SK-N-SH (cell line): ENCODE data around the gene SLAMF8. TPM values are rescaled to one million over a fixed set of nuclear protein-coding genes. Genes with fewer than 3 reads are reported as not detected.

Experiments
- CTCF ChIA-PET: fragments of 300-600, 350-600 bp; formaldehyde crosslinking; extraction: SDS; loops from one replicate; lab custom pipeline; 2021; lab: Yijun Ruan, JAX
- POLR2A ChIA-PET: fragments of 350-600 bp; sonication (Branson Sonifier 250); formaldehyde crosslinking; extraction: SDS; loops from one replicate; lab custom pipeline; 2020; ENCODE audit warnings: antibody characterized with exemption, inconsistent platforms; lab: Yijun Ruan, JAX
- DNase-seq: peaks from one replicate; pipeline ENCODE4 v3.0.0; 2012
- H2AFZ ChIP-seq: fragments of 200-600 bp; sonication (generic); 2 replicates; pipeline ENCODE4 v1.8.1; 2016; ENCODE audit warnings: antibody characterized with exemption, mild to moderate bottlenecking, low read depth
- H3F3A ChIP-seq: fragments of 200-600 bp; sonication (generic); replicated peaks from 2 replicates; pipeline ENCODE3; 2016; ENCODE audit warnings: antibody characterized with exemption, mild to moderate bottlenecking; ENCODE audit not compliant: insufficient read depth
- H3K27ac ChIP-seq, 2 experiments: fragments of 200-500 bp in 1 of 2; fragments of 200-600 bp in 1 of 2; sonication (Bioruptor generic) in 1 of 2; sonication (generic), shearing (Covaris generic) in 1 of 2; 2 replicates each; pipeline versions ENCODE4 v1.5.1 to v1.6.1; 2014 to 2016; ENCODE audit warnings: low read depth in 2 of 2, inconsistent platforms in 1 of 2, low read length in 1 of 2, mild to moderate bottlenecking in 1 of 2, mixed read lengths in 1 of 2
- H3K27me3 ChIP-seq: fragments of 200-600 bp; sonication (generic), shearing (Covaris generic); 2 replicates; pipeline ENCODE4 v1.6.1; 2016; ENCODE audit warnings: mixed run types; ENCODE audit not compliant: insufficient read depth
- H3K36me3 ChIP-seq, 2 experiments: fragments of 200-500 bp in 1 of 2; fragments of 200-600 bp in 1 of 2; sonication (Bioruptor generic) in 1 of 2; sonication (generic) in 1 of 2; replicated peaks in 1 of 2; 2 replicates each; pipeline versions ENCODE3 to v1.5.1; 2014 to 2016; ENCODE audit warnings: low read length in 1 of 2, mild to moderate bottlenecking in 1 of 2; ENCODE audit not compliant: insufficient read depth in 2 of 2, control insufficient read depth in 1 of 2
- H3K4me1 ChIP-seq, 2 experiments: fragments of 200-500 bp in 1 of 2; fragments of 200-600 bp in 1 of 2; sonication (Bioruptor generic) in 1 of 2; sonication (generic), shearing (Covaris generic) in 1 of 2; 2 replicates each; pipeline versions ENCODE4 v1.5.1 to v1.6.1; 2014 to 2016; ENCODE audit warnings: low read depth in 1 of 2, low read length in 1 of 2, mixed run types in 1 of 2; ENCODE audit not compliant: insufficient read depth in 2 of 2, control insufficient read depth in 1 of 2
- H3K4me2 ChIP-seq: fragments of 200-600 bp; sonication (generic), shearing (Covaris generic); 2 replicates; pipeline ENCODE4 v1.6.1; 2017; ENCODE audit warnings: mixed run types
- H3K4me3 ChIP-seq, 2 experiments: fragments of 200-500 bp in 1 of 2; fragments of 200-600 bp in 1 of 2; sonication (Bioruptor generic) in 1 of 2; sonication (generic), shearing (Covaris generic) in 1 of 2; 2 replicates each; pipeline versions ENCODE4 v1.5.1 to v1.8.1; 2014 to 2016; ENCODE audit warnings: low read depth in 2 of 2, inconsistent platforms in 1 of 2, low read length in 1 of 2, mild to moderate bottlenecking in 1 of 2, mixed read lengths in 1 of 2, moderate library complexity in 1 of 2
- H3K79me2 ChIP-seq: fragments of 200-600 bp; sonication (generic); 2 replicates; pipeline ENCODE4 v1.8.1; 2017; ENCODE audit warnings: mild to moderate bottlenecking; ENCODE audit not compliant: insufficient read depth
- H3K9ac ChIP-seq: fragments of 200-600 bp; sonication (generic); 2 replicates; pipeline ENCODE4 v1.6.1; 2017; ENCODE audit warnings: mixed run types
- H3K9me2 ChIP-seq: fragments of 200-600 bp; sonication (generic); 2 replicates; pipeline ENCODE4 v1.6.1; 2017; ENCODE audit warnings: mixed run types
- H3K9me3 ChIP-seq: fragments of 200-600 bp; sonication (generic); 2 replicates; pipeline ENCODE4 v1.6.1; 2017; ENCODE audit warnings: mixed run types, mild to moderate bottlenecking, moderate library complexity
- H4K20me1 ChIP-seq: fragments of 200-600 bp; sonication (generic); 2 replicates; pipeline ENCODE4 v1.6.1; 2017; ENCODE audit warnings: mild to moderate bottlenecking, mixed run types; ENCODE audit not compliant: insufficient read depth
- ELF1 ChIP-seq: IDR thresholded peaks from 2 replicates; pipeline ENCODE4 v1.4.0; 2012
- FOXJ3 ChIP-seq: sonication (generic); formaldehyde crosslinking; IDR thresholded peaks from 2 replicates; pipeline ENCODE4 v1.5.1; 2020; ENCODE audit warnings: mild to moderate bottlenecking, missing genetic modification reagents
- FOXM1 ChIP-seq: IDR thresholded peaks from 2 replicates; pipeline ENCODE4 v1.4.0; 2012; ENCODE audit warnings: low read depth, mild to moderate bottlenecking
- GABPA ChIP-seq: IDR thresholded peaks from 2 replicates; pipeline ENCODE4 v1.4.0; 2012; ENCODE audit warnings: low read depth, mild to moderate bottlenecking
- GATA2 ChIP-seq: sonication (generic); formaldehyde crosslinking; IDR thresholded peaks from 2 replicates; pipeline ENCODE4 v1.5.0; 2020; ENCODE audit warnings: mild to moderate bottlenecking, missing genetic modification reagents
- MXI1 ChIP-seq: IDR thresholded peaks from 2 replicates; pipeline ENCODE4 v1.6.1; 2012; ENCODE audit warnings: mild to moderate bottlenecking, low read depth, low read length, improper control_type of control experiment
- SIN3A ChIP-seq: IDR thresholded peaks from 2 replicates; pipeline ENCODE4 v1.6.1; 2012; ENCODE audit warnings: low read depth, mild to moderate bottlenecking, low read length, moderate library complexity, borderline replicate concordance
- TAF1 ChIP-seq: IDR thresholded peaks from 2 replicates; pipeline ENCODE4 v1.6.1; 2012; ENCODE audit warnings: low read depth, mild to moderate bottlenecking, low read length, moderate library complexity, borderline replicate concordance
- WGBS: methylation state at CpG from one replicate; pipeline ENCODE4 v1.1.6; 2017; ENCODE audit warnings: low lambda C conversion rate; 5-methylcytosine and 5-hydroxymethylcytosine counted together
- polyA plus RNA-seq, 3 experiments: library from polyadenylated mRNA; depleted of rRNA; stranded (reverse); fragments of >200 nt; gene quantifications; 2 replicates each; pipeline ENCODE4 v1.2.3, GENCODE V29; 2012
- TF ChIP-seq, protein P1 (sequence below): fragments of 150-350 bp; IDR thresholded peaks from 2 replicates; pipeline ENCODE4 v1.6.1; 2016; ENCODE audit warnings: mild to moderate bottlenecking, low read depth, low read length
- TF ChIP-seq, protein P2 (sequence below): fragments of 150-350 bp; IDR thresholded peaks from 2 replicates; pipeline ENCODE4 v1.6.1; 2017; ENCODE audit warnings: antibody characterized with exemption, low read length, low read depth, borderline replicate concordance
- TF ChIP-seq, protein P3 (sequence below): IDR thresholded peaks from 2 replicates; pipeline ENCODE4 v1.4.0; 2012; ENCODE audit warnings: low read depth

SLAMF8 gene
- polyA plus RNA-seq, 1 of the 3 experiments (the other 2 are of a cell fraction), result not detected

DNA sequence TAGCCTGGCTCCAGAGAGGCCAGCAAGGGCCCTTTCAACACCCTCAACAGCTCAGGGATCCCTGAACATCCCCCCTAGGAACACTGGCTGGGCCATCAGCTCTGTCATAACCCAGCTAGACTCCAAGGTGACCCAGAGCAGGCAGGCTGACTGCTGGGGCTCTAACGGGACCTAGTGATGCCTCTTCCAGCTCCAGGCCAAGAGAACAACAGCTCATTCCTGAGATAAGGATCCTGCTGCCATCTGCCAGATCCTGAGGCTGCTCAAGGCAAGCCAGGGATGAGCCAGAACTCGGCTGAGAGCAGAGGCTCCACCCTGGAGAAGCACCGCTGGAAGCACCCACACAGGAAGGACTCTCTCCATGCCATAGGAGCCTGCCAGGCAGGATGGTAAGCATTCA, 33.8 kb downstream of the SLAMF8 start:
- Histone ChIP-seq H3K79me2 (no peaks in the 10 kb centered on the region), H3K9ac (no peak overlapping the region), H3K4me2 (no peak overlapping the region), H3F3A (no peaks in the 10 kb centered on the region), H3K4me1 (peaks cover 0 to 10% of the 10 kb centered on the region in 2 experiments; a peak in 1 of 4 replicates), H4K20me1 (no peaks in the 10 kb centered on the region), H3K9me3 (no peaks in the 10 kb centered on the region), H3K27ac (no peak overlapping the region), H2AFZ (no peak overlapping the region), H3K27me3 (no peaks in the 10 kb centered on the region), H3K4me3 (no peak overlapping the region), H3K9me2 (no peaks in the 10 kb centered on the region), H3K36me3 (no peaks in the 10 kb centered on the region)
- ChIA-PET CTCF (interaction anchor here (0.8 to 4.9 kb wide), 6 partner anchors 29 to 70 kb away, joined by 3 to 14 read pairs (median 5); no protein-coding TSS in a partner anchor), POLR2A (no interaction called here)
- DNase-seq, result peak; percentile 75
- 0% methylated on average over 1 of the region's 3 CpGs for WGBS
- TF ChIP-seq GATA2 (CRISPR knock-in tag) (peak; percentile 58), FOXJ3 (no peak)
- TF ChIP-seq, protein P1, sequence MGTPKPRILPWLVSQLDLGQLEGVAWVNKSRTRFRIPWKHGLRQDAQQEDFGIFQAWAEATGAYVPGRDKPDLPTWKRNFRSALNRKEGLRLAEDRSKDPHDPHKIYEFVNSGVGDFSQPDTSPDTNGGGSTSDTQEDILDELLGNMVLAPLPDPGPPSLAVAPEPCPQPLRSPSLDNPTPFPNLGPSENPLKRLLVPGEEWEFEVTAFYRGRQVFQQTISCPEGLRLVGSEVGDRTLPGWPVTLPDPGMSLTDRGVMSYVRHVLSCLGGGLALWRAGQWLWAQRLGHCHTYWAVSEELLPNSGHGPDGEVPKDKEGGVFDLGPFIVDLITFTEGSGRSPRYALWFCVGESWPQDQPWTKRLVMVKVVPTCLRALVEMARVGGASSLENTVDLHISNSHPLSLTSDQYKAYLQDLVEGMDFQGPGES, result no peak
- TF ChIP-seq, protein P2, sequence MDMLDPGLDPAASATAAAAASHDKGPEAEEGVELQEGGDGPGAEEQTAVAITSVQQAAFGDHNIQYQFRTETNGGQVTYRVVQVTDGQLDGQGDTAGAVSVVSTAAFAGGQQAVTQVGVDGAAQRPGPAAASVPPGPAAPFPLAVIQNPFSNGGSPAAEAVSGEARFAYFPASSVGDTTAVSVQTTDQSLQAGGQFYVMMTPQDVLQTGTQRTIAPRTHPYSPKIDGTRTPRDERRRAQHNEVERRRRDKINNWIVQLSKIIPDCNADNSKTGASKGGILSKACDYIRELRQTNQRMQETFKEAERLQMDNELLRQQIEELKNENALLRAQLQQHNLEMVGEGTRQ, result no peak
- TF ChIP-seq, protein P3, sequence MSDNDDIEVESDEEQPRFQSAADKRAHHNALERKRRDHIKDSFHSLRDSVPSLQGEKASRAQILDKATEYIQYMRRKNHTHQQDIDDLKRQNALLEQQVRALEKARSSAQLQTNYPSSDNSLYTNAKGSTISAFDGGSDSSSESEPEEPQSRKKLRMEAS, result no peak

DNA sequence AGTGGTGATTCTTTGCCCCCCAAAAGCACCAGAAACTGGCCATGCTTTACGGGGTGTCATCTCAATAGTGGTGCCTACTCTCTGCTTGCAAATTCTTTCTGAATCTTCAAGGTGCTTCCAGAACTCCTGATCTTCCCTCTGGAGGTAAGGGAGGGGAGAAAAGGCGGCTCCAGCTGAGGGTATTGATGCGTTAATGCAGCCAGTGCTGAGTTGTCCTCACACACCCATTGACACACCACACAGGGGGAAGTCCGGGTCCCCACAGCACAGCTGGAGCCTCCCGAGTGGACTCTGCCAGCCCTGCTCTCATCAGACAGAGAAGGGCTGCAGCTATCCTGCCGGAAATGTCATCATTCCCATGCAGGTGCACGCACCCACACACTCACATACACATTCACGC, 34.5 kb downstream of the SLAMF8 start:
- peaks cover 0 to 10% of the 10 kb centered on the region in 2 experiments; a peak in 1 of 4 replicates for H3K4me1 ChIP-seq
- H3K27me3 ChIP-seq, result no peaks in the 10 kb centered on the region
- no peaks in the 10 kb centered on the region for H3F3A ChIP-seq
- DNase-seq, result no peak
- no peaks in the 10 kb centered on the region for H3K9me3 ChIP-seq
- no peak overlapping the region for H3K27ac ChIP-seq
- no peaks in the 10 kb centered on the region for H4K20me1 ChIP-seq
- POLR2A ChIA-PET, result no interaction called here
- no peak overlapping the region for H3K4me3 ChIP-seq
- no peaks in the 10 kb centered on the region for H3K9me2 ChIP-seq
- no peak for TF ChIP-seq TAF1
- no peak for TF ChIP-seq MXI1
- TF ChIP-seq ELF1, result no peak
- no peak for TF ChIP-seq GABPA
- TF ChIP-seq FOXJ3, result no peak
- no peak for TF ChIP-seq FOXM1
- TF ChIP-seq SIN3A, result no peak
- TF ChIP-seq, protein P1, result no peak
- TF ChIP-seq, all 33 proteins: peak for 0
- Histone ChIP-seq H3K79me2 (no peaks in the 10 kb centered on the region), H3K4me2 (no peak overlapping the region), H3K9ac (no peak overlapping the region), H2AFZ (no peak overlapping the region), H3K36me3 (no peaks in the 10 kb centered on the region)
- CTCF ChIA-PET, result interaction anchor here (1.1 to 4.9 kb wide), 4 partner anchors 28 to 62 kb away, joined by 3 to 14 read pairs (median 7); no protein-coding TSS in a partner anchor
- WGBS, result 74% methylated on average over 4 of the region's 8 CpGs
